ENCODE measurements around the gene PTCD1.

GRCh38 chr7:99449326-99449725 lies 10.7 kb upstream of the PTCD1 start:
- no peak for TF ChIP-seq POLR2A (IDR thresholded peaks at IDR 0.05)
- no peak for TF ChIP-seq CTCF (IDR thresholded peaks at IDR 0.05)

All from testis (tissue), 2 donors.